HG03039 (cell line): ENCODE measurements around the gene TSC22D4.
A peak's percentile ranks its signal among the peaks of the same experiment; 100 is the strongest.

ENCODE experiments used
- ATAC-seq: cut with Tn5 transposase; IDR thresholded peaks from one replicate; pipeline ENCODE4 v1.9.1; 2021; ENCODE audit warnings: mild to moderate bottlenecking, moderate library complexity; ENCODE audit not compliant: unreplicated experiment

Gene TSC22D4

DNA sequence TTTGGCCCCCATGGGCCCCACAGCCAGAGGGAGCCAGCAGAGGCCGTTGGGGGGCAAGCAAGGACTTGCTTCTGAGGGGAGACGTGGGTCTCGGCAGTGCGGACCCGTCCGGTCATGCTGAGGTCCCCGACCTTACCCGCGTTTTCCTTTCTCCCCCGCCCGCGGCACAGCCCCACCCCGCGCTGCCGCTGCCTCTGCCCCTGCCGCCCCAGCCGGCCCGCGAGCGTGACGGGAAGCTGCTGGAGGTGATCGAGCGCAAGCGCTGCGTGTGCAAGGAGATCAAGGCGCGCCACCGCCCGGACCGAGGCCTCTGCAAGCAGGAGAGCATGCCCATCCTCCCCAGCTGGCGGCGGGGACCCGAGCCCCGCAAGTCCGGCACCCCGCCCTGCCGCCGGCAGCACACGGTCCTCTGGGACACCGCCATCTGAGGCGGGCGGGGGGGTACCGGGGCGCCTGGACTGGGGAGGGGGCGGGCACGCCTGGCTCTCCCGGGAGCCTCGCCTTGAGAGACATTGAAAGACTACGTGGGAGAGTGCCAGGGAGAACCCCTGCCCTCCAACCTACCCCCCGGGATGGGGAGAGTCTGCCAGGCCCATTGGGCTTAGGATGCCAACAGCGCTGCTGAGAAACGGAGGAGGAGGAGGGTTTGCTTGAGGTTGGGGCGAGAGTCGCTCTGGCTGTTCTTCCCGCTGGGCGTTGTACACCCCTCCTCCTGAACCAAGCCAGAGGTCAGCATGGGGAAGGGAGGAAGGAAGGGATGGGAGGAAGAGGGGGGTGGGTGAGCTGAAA is 14.7 kb upstream of the TSC22D4 start:
- no peak for ATAC-seq

DNA sequence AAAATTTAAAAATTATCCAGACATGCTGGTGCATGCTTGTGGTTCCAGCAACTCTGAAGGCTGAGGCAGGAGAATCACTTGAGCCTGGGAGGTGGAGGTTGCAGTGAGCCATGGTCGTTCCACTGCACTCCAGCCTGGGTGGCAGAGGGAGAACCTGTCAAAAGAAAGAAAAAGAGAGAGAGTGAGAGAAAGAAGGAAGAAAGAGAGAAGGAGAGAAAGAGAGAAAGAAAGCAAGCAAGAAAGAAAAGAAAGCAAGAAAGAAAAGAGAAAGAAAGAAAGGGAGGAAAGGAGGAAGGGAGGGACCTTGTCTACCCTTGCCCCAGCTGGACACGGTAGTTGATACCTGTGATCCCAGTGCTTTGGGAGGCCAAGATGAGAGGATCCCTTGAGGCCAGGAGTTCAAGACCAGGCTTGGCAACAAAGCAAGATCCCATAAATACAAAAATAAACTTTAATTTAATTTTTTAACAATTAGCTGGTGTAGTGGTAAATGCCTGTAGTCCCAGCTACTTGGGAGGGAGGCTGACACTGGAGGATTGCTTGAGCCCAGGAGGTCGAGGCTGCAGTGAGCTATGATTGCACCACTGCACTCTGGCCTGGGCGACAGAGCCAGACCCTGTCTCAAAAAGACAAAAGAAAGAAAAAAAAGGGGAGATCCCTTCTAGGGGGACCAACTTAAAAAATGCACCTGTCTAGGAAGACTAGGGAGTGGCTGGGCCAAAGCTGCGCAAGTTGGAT is 13.9 kb upstream of the TSC22D4 start:
- no peak for ATAC-seq

DNA sequence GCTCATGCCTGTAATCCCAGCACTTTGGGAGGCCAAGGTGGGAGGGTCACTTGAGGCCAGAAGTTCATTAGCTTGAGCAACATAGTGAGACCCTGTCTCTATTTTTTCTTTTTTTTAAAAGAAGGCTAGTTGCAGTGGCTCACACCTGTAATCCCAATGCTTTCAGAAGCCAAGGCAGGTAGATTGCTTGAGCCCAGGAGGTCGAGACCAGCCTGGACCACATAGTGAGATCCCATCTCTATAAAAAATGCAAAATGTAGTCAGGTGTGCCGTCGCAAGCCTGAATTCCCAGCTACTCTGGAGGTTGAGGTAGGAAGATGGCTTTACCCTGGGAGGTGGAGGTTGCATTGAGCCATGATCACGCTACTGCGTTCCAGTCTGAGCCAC is 12.2 kb upstream of the TSC22D4 start:
- ATAC-seq: no peak

DNA sequence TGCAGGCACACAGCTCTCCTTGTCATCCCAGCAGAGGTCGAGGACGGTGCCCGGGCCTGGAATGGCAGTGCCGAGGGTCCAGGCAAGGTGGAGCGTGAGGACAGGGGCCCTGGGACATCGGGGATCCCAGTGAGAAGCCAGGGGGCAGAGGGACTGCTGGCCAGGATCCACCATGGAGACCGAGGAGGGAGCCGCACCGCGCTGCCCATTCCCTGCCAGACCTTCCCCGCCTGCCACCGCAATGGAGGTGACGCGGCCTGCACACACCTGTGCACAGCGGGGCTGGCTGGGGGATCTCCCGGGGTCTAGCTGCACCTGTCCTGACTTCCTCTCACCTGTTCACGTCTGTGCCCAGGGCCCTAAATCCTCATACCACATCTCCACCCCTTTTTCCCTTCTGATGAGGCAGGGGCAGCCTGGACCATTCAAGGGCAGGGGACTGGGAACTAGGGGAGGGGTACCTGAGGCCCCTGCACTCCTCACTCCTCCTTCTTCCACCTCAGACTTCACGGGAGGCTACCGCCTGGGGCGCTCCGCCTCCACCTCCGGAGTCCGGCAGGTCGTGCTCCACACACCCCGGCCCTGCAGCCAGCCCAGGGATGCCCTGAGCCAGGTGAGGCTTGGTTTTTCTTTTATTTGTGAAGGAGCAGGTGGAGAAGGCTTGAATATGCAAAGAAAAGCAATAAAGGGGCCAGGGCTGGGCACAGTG is 11.6 kb upstream of the TSC22D4 start:
- no peak for ATAC-seq

DNA sequence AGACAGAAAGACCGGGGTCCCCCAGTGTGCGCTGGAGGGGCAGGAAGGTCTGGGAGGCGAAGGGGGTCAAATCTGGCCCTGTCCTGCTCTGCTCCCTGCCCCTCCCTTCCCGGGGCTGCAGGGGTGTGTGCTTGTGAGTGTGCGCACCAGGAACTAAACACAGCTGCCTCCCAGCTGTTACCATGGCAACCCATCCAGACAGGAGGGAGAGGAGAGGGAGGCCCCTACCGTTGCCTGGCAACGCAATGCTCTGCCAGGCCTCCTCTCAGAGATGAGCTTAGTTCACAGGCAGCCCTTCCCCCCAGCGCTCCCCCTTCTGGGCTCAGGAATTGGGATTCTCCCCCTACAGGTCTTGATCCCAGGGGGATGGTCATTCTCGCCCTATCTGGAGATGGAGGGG is 10.8 kb upstream of the TSC22D4 start:
- ATAC-seq: no peak

DNA sequence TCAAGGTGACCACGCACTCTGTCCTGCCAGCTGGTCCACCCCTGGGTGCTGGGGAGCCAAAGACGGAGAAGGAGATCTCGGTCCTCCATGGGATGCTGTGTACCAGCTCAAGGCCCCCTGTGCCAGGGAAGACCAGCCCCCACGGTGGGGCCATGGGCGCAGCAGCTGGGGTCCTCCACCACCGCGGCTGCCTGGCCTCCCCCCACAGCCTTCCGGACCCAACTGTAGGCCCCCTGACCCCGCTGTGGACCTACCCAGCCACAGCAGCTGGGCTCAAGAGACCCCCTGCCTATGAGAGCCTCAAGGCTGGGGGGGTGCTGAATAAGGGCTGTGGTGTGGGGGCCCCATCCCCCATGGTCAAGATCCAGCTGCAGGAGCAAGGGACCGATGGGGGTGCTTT is 10.1 kb upstream of the TSC22D4 start:
- ATAC-seq: no peak

DNA sequence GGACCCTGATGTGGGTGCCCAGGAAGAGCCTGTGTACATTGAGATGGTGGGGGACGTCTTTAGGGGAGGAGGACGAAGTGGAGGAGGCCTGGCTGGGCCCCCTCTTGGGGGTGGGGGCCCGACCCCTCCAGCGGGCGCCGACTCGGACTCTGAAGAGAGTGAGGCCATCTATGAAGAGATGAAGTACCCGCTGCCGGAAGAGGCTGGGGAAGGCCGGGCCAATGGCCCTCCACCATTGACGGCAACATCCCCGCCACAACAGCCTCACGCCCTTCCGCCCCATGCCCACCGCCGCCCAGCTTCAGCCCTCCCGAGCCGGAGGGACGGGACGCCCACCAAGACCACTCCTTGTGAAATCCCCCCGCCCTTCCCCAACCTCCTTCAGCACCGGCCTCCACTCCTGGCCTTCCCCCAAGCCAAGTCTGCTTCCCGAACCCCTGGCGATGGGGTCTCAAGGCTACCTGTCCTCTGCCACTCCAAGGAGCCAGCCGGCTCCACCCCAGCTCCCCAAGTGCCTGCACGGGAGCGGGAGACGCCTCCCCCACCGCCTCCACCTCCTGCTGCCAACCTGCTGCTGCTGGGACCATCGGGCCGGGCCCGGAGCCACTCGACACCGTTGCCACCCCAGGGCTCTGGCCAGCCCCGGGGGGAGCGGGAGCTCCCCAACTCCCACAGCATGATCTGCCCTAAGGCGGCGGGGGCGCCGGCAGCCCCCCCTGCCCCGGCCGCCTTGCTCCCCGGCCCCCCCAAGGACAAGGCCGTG is 9.5 kb upstream of the TSC22D4 start:
- no peak for ATAC-seq

DNA sequence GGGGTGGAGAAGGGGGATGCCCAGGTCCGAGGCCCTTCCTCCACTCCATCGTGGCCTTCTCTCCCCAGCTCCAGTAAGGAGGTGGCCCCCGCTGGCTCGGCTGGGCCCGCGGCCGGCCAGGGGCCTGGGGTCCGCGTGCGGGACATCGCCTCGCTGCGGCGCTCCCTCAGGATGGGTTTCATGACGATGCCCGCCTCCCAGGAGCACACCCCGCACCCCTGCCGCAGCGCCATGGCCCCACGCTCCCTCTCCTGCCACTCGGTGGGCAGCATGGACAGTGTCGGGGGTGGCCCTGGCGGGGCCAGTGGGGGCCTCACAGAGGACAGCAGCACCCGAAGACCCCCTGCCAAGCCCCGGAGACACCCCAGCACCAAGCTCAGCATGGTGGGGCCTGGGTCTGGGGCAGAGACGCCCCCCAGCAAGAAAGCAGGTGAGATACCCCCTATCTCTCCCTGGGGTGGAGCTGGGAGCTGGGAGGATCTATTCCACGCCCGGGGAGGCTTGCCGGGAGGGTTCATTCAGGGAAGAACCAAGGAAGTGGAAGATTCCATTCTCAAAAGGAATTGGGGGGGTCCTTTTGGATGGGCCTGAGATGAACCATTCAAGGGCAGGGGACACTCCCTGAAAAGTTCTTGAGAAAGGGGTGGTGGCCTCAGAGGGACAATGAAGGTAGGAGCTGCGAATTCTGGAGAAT is 7.9 kb upstream of the TSC22D4 start:
- no peak for ATAC-seq

DNA sequence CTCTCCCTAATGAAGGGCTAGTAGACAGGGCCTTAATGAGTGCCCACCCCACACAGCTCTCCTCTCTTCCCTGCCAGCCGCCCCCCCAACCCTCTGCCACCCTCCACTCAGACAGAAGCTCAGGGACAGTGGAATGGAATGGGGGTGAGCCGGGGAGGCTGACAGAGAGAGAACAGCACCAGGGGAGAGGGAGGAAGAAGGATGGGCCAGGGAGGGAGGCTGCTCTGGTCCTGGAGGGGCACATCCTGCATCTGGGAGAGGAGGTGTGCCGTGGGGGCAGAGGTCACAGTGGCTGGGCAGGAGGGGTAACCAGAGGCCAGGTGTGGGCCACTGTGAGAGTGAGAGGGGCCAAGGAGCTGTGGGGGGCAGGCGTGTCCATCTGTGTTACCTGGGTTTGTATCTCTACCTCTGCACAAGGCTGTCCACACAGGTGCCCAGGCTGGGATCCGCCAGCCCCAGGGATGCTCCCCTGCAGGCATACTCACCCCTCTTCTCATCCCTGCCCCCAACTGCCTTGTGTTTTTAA is 7.2 kb upstream of the TSC22D4 start:
- no peak for ATAC-seq

DNA sequence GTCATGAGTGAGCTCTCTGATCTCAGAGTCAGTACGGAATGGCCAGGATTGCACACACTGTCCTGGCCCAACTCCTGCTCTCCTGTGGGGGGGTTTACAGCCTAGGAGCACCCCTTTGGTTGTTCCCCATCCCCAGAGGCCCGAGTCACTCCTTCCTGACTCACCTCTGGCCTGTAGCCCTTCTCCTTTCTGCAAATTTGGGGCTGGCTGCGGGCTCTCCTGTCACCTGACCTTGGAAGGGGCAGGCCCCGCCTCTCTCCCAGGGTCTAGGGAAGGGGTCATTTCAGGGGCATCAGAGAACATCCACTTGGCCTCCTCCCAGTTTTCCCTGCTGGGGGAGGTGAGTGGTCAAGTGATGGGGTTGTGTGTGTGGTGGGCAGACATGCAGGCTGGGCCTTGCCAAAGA is 6.5 kb upstream of the TSC22D4 start:
- no peak for ATAC-seq

DNA sequence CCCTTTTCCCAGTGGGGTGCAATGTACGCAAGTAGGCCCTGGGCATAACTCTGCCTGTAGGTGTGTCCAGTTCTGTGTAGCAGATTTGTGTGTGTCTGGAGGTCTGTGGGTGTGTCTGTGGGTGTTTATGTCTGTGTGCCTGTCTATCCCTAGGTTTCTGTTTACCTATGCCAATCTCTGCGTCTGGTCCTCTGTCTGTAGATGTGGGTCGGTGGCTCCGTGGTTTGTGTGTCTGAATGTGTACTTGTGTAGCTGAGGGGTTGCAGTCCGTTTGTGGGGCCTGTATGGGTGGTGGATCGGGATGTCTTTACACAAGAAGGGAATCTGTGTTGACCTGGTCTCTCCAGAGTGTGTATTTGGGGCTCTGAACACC is 5.6 kb upstream of the TSC22D4 start:
- ATAC-seq: no peak

DNA sequence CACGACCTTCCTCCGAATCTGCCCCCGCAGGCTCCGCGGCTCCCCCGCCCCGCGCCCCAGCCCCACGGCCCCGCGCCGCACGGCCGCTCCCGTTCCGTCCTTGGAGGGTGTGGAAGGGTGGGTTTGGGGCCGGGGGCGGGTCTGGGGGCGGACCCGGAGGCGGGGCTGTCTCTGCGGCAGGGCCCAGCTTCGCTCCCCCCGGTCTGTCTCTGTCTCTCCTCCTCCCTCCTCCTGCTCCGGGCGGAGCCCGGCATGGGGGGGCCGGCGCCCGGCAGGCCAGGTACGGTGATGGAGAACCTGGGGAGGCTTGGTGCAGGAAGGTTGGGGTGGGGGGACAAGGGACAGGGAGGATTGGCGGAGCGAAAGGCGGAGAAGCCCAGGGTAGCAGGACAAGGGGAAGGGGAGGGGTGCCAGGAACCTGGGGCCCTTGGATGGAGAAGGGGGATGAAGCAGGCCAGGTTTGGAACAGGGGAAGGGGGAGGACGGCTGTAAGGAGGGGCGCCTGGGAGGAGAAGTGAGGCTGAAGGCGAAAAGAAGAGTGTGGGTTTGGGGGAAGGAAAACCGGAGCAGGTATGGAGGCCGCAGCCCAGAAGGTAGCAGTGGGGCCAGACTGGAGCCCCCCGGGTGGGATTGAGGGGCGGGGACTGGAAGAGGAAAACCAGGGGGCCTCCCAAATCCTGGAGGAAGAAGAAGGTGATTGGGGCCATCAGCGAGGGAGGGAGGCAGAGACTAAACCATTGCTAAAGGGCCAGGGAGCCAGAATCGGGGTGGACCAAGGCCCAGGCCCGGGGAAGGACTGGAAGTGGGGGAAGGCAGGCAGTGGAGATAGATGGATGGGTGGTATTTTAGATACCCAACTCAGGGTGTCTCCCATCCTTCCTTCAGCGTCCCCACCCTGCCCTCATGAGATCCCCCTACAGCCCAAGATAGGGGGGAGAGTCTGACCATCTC is 5.0 kb upstream of the TSC22D4 start, which contains the start of gene NYAP1:
NYAP1 (plus strand) TSS at position 206 of the 951 bp plus-strand sequence. CDS start 1,385 bp downstream, outside the sequence.
- ATAC-seq: peak; percentile 3

DNA sequence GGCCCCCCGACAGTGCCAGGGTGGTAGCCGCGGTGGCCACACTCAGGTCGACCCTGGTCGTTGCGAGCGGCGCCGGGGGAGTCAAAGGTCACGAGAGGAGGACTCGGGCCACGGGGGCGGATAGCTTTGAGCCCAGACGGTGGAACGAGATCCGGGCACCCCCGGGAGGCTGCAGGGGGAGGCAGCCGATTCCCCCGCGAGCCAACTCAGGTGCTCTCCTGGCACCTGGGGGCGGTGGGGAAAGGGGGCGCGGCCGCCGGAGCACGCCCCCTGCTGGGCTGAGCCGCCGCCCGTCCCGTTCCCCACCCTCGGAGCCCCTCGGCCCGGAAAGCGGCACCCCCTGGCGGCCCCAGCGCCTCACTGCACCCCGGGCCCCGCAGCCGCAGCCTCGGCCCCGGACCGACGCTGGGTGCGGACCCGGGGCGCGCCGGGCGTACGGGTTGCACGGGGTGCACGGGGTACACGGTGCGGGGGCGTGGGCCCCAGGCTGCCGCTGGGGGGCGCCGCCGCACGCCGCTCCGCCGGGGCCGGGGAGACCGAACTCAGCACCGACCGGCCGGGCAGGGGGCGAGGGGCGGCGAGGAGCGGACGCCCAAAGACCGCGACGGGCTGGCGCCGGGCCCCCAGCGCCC is 4.2 kb upstream of the TSC22D4 start:
- ATAC-seq: peak; percentile 46

DNA sequence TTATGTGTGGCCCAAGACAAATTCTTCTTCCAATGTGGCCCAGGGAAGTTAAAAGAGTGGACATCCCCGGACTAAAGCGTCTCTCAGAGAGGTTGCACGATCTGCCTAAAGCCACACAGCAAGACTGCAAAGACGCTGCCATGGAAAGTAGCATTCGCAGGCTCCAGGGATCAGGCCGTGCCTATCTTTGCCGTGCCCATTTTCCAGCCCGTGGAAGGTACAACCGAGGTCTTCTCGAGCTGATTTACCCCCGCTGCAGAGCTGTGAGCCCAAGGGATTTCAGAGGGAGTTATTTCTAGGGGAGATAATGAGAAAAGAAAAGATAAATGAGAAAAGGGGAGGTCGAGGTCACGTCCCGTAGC is 3.7 kb upstream of the TSC22D4 start:
- ATAC-seq: no peak

DNA sequence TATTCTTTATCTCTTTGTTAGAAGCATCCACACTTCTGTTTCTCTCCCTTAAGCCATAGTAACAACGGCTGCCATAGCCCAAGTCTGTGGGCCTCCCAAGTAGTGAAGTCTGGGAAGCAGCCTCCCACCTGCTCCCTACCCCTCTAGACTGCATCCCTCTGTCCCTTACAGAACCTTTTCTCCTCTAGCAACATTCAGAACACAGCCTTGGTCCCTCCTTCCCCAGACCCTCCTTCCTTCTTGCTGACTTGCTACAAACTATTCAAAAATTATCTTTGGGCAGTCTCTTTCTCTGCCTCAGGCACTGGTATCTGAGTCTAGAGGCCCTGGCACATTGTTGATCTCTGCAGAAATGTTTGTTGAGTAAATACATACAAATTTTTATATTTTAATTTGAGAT is 2.5 kb upstream of the TSC22D4 start:
- no peak for ATAC-seq

DNA sequence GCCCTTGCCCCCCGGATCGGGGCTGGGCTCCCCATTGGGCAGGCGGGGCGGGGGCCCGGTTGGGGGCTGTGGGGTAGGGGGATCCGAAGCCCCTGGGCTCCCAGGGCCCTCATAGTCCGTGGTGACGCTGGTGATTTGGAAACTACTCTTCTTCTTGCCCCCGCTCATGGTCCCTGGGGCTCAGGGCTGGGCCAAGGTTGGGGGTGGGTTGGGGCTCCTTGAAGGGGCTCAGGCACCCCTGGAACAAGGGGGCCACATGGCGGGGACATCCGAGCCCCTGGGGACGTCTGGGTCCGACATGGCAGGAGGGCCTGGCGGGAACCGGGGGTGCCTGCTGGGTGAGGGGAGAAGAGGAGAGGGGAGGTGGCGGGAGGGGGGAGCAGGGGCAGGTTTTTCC is 1.1 kb downstream of the TSC22D4 start:
- ATAC-seq: no peak

DNA sequence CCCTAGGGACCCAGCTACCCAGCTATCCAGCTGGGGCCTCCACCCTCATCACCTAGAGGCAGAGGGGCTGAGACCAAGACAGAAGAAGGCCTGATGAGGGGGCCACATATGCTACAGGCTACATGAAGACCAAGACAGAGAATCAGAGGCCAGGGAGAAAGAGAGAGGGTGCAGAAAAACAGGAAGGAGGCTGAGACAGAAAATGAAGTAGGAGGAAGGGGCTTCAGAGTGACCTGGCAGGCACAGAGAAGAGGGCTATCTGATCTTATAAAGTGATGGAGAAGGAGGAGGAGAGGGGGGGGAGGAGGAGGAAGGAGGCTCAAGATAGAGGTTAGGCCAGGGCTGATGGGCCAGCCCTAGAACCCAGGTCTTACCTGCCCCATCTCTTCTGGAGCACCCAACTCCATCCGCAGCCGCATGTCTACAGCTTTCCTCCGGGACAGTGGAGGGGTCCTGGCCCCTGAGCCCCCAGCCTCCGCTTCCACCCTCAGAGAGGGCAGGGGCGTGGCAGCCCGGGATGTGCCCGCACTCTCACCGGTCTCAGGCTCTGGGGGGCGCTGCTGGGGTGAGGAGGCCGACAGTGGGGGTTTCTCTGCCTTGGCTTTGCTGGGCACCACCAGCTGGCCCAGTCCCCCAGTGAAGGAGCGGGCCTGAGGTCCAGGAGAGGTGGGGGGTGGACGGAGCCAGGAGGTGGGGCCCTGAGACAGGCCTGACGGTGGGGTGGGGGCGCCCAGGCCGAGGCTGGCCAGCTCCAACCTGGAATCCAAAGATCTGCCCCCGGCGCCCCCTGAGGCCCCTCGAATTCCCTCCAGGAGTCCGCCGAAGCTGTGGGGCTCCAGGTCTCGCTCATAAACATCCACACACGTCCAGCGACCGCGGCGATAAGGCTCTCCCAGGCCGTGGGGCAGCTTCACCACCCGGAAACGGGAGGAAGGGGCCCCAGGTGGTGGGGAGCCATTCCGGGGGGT is 1.8 kb downstream of the TSC22D4 start:
- ATAC-seq: no peak
